HG03575 (cell line): ENCODE results near the gene HACD3.
"Not testable (repeated sequence)": the region's sequence is repeated elsewhere in the genome, so short reads cannot be mapped to it uniquely, and the experiment has no call there.

Experiments
- ATAC-seq: cut with Tn5 transposase; IDR thresholded peaks from one replicate; pipeline ENCODE4 v1.9.1; 2021; ENCODE audit not compliant: unreplicated experiment, insufficient number of reproducible peaks, low FRiP score; ENCODE audit errors: extremely low read depth

The HACD3 gene

GRCh38 chr15:65583701-65584100 lies 53.4 kb downstream of the HACD3 start:
- no peak for ATAC-seq

GRCh38 chr15:65584241-65584640 lies 54.0 kb downstream of the HACD3 start:
- ATAC-seq: no peak

- no peak for ATAC-seq
Measured at GRCh38 chr15:65587094-65587493, 56.8 kb downstream of the HACD3 start.

GRCh38 chr15:65595960-65596359 lies 65.7 kb downstream of the HACD3 start:
- no peak for ATAC-seq

- ATAC-seq: no peak
Measured at GRCh38 chr15:65598468-65598867, 68.2 kb downstream of the HACD3 start.

- ATAC-seq: no peak
Measured at GRCh38 chr15:65599677-65600076, 69.4 kb downstream of the HACD3 start.

GRCh38 chr15:65603134-65603533 lies 72.9 kb downstream of the HACD3 start:
- no peak for ATAC-seq

- no peak for ATAC-seq
Measured at GRCh38 chr15:65603559-65603958, 73.3 kb downstream of the HACD3 start.

- peak; percentile 49 for ATAC-seq
Measured at GRCh38 chr15:65610871-65611718, 80.8 kb downstream of the HACD3 start, which contains the start of gene INTS14. Gene INTS14, minus strand, starts transcription at chr15:65611131. Its CDS starts 3,751 bp downstream, at chr15:65607380.

- no peak for ATAC-seq
Measured at GRCh38 chr15:65611888-65612615, 81.8 kb downstream of the HACD3 start.

GRCh38 chr15:65612616-65612946 lies 82.3 kb downstream of the HACD3 start:
- no peak for ATAC-seq

- ATAC-seq: no peak
Measured at GRCh38 chr15:65612949-65613744, 82.9 kb downstream of the HACD3 start.

GRCh38 chr15:65615887-65616286 lies 85.6 kb downstream of the HACD3 start:
- not testable (repeated sequence) for ATAC-seq

GRCh38 chr15:65618560-65619109 lies 88.4 kb downstream of the HACD3 start:
- no peak for ATAC-seq

- no peak for ATAC-seq
Measured at GRCh38 chr15:65619626-65620290, 89.5 kb downstream of the HACD3 start.

- no peak for ATAC-seq
Measured at GRCh38 chr15:65620833-65621232, 90.6 kb downstream of the HACD3 start.

GRCh38 chr15:65621638-65622037 lies 91.4 kb downstream of the HACD3 start, which contains the start of gene SLC24A1:
Gene SLC24A1, plus strand, starts transcription at chr15:65621938. Its CDS starts 2,143 bp downstream, at chr15:65624081.
- no peak for ATAC-seq

- no peak for ATAC-seq
Measured at GRCh38 chr15:65623103-65623502, 92.8 kb downstream of the HACD3 start.

- no peak for ATAC-seq
Measured at GRCh38 chr15:65626856-65627255, 96.6 kb downstream of the HACD3 start.
